Activated CD4-positive, alpha-beta T cell treated with anti-CD3 and anti-CD28 coated beads, Interleukin-2, Interleukin-4, amounts not matched to agents 100 ng/mL and 50 ng/mL, durations not matched to agents 16 hours and 8 hours (primary cell): Measurements from ENCODE around the gene MLF2.

Source experiments
- DNase-seq: peaks from one replicate; pipeline ENCODE4 v3.0.0-alpha.2; 2020; ENCODE audit warnings: low spot score

The MLF2 gene

GRCh38 chr12:6752921-6753771 lies at the start of gene MLF2:
TSS of gene MLF2 (minus strand) at chr12:6753141. CDS start at chr12:6752334, 807 bp downstream.
- DNase-seq, result peak; percentile 98

- no peak for DNase-seq
These were observed 46.2 kb upstream of the MLF2 start for GRCh38 chr12:6799147-6799546.

- DNase-seq, result no peak
These were observed 43.6 kb upstream of the MLF2 start for GRCh38 chr12:6796576-6796975.

GRCh38 chr12:6795088-6795487 lies 42.1 kb upstream of the MLF2 start:
- no peak for DNase-seq

GRCh38 chr12:6792522-6793201 lies 39.7 kb upstream of the MLF2 start:
- peak; percentile 52 for DNase-seq

GRCh38 chr12:6791931-6792520 lies 39.1 kb upstream of the MLF2 start:
- DNase-seq, result no peak

- peak; percentile 67 for DNase-seq
These were observed 37.7 kb upstream of the MLF2 start for GRCh38 chr12:6790496-6791150.

- peak; percentile 93 for DNase-seq
These were observed 36.3 kb upstream of the MLF2 start, which contains the start of gene CD4 for GRCh38 chr12:6788972-6789924. TSS of gene CD4 (plus strand) at chr12:6789528. CDS start at chr12:6800139, 10,611 bp downstream.

GRCh38 chr12:6787309-6787708 lies 34.4 kb upstream of the MLF2 start:
- no peak for DNase-seq

- no peak for DNase-seq
These were observed 33.6 kb upstream of the MLF2 start for GRCh38 chr12:6786416-6787094.

GRCh38 chr12:6784761-6785160 lies 31.8 kb upstream of the MLF2 start:
- no peak for DNase-seq

GRCh38 chr12:6784296-6784695 lies 31.4 kb upstream of the MLF2 start:
- DNase-seq, result no peak

GRCh38 chr12:6783828-6784227 lies 30.9 kb upstream of the MLF2 start:
- no peak for DNase-seq

GRCh38 chr12:6782850-6783566 lies 30.1 kb upstream of the MLF2 start:
- DNase-seq, result no peak

GRCh38 chr12:6782119-6782518 lies 29.2 kb upstream of the MLF2 start:
- no peak for DNase-seq

GRCh38 chr12:6780573-6780972 lies 27.6 kb upstream of the MLF2 start:
- peak; percentile 46 for DNase-seq

- DNase-seq, result no peak
These were observed 26.9 kb upstream of the MLF2 start for GRCh38 chr12:6779708-6780432.

- DNase-seq, result peak; percentile 93
These were observed 25.9 kb upstream of the MLF2 start for GRCh38 chr12:6778574-6779550.
